ENCODE data around the gene PRR18.

DNA sequence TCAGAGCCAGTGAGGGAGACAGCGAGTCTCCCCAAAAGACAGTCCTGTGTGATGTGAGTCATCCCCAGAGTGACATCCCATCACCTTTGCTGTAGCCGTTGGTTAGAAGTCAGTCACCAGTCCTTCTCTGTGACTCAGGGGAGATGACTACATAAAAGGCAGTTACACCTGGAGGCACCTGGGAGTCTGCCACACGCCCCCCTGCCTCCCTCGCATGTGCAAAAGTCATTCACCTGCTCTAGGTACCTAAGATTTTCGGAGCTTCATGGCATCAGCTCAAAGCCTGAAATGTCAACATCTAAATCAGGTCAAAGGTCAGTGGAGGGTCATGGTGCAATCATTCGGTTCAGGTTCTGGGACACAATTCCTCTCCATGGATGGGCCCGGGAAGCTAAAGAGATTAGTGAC lies 50.3 kb downstream of the PRR18 start:
- TF ChIP-seq, protein P1, sequence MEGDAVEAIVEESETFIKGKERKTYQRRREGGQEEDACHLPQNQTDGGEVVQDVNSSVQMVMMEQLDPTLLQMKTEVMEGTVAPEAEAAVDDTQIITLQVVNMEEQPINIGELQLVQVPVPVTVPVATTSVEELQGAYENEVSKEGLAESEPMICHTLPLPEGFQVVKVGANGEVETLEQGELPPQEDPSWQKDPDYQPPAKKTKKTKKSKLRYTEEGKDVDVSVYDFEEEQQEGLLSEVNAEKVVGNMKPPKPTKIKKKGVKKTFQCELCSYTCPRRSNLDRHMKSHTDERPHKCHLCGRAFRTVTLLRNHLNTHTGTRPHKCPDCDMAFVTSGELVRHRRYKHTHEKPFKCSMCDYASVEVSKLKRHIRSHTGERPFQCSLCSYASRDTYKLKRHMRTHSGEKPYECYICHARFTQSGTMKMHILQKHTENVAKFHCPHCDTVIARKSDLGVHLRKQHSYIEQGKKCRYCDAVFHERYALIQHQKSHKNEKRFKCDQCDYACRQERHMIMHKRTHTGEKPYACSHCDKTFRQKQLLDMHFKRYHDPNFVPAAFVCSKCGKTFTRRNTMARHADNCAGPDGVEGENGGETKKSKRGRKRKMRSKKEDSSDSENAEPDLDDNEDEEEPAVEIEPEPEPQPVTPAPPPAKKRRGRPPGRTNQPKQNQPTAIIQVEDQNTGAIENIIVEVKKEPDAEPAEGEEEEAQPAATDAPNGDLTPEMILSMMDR (IDR thresholded peaks at IDR 0.05; ENCODE audit: borderline replicate concordance, extremely low read depth, low read length, poor library complexity, severe bottlenecking): no peak
- no peak for TF ChIP-seq EZH2 (IDR thresholded peaks at IDR 0.05; ENCODE audit: borderline replicate concordance, low read depth, low read length, severe bottlenecking)
